NCI-H1694 treated with DMSO at 0.1 percent for 48 hours (cell line): ENCODE data around the gene CBR1.

Experiments
- DNase-seq: peaks from one replicate; lab custom pipeline; 2025; lab: John Stamatoyannopoulos, UW

Gene CBR1

GRCh38 chr21:36115138-36115730, 45.4 kb downstream of the CBR1 start:
- no peak for DNase-seq

GRCh38 chr21:36117286-36117741, 47.5 kb downstream of the CBR1 start:
- DNase-seq: no peak

GRCh38 chr21:36120304-36120888, 50.6 kb downstream of the CBR1 start:
- no peak for DNase-seq
